ENCODE measurements around the gene SMAD7.

SMAD7 gene

GRCh38 chr18:48921305-48922225 lies 29.2 kb downstream of the SMAD7 start:
- Histone ChIP-seq H3K23ac (ENCODE audit: low read length) (no peak overlapping the region), H3K4ac (ENCODE audit: low read depth, low read length) (no peak overlapping the region), H2AK5ac (ENCODE audit: low read length) (no peak overlapping the region), H3K79me2 (ENCODE audit: control insufficient read depth, insufficient read depth, low read length) (peaks cover 71% of the 10 kb centered on the region), H3K4me1 (ENCODE audit: control insufficient read depth, low read depth, low read length) (peaks cover 9% of the 10 kb centered on the region), H3K79me1 (ENCODE audit: low read length) (peaks cover 24% of the 10 kb centered on the region), H3K36me3 (ENCODE audit: control insufficient read depth, insufficient read depth, low read length) (peaks cover 14% of the 10 kb centered on the region), H2BK5ac (ENCODE audit: low read length) (no peak overlapping the region), H2BK15ac (replicated peaks; ENCODE audit: low read depth) (no peak overlapping the region), H3K27ac (ENCODE audit: low read depth, low read length) (no peak overlapping the region), H3K4me3 (ENCODE audit: low read length) (no peak overlapping the region), H2BK120ac (ENCODE audit: low read depth, low read length) (no peak overlapping the region), H3K56ac (ENCODE audit: low read length) (no peak overlapping the region), H4K5ac (ENCODE audit: low read length) (no peak overlapping the region), H3K9ac (ENCODE audit: low read length) (no peak overlapping the region), H3K27me3 (ENCODE audit: insufficient read depth, low read length, poor library complexity) (no peaks in the 10 kb centered on the region), H3K18ac (ENCODE audit: low read length) (no peak overlapping the region), H3K4me2 (ENCODE audit: low read length) (no peak overlapping the region), H4K8ac (ENCODE audit: low read depth, low read length) (no peak overlapping the region)
- DNase-seq = no peak
- WGBS (ENCODE audit: extremely low coverage, insufficient coverage, low lambda C conversion rate) = no CpG with 5 or more reads among the region's 34 CpGs

GRCh38 chr18:48920408-48921038 lies 30.2 kb downstream of the SMAD7 start:
- Histone ChIP-seq H2BK5ac (ENCODE audit: low read length) (no peak overlapping the region), H2AK5ac (ENCODE audit: low read length) (no peak overlapping the region), H4K5ac (ENCODE audit: low read length) (no peak overlapping the region), H3K27me3 (ENCODE audit: insufficient read depth, low read length, poor library complexity) (no peaks in the 10 kb centered on the region), H2BK120ac (ENCODE audit: low read depth, low read length) (no peak overlapping the region), H3K4me2 (ENCODE audit: low read length) (no peak overlapping the region), H4K8ac (ENCODE audit: low read depth, low read length) (no peak overlapping the region), H3K27ac (ENCODE audit: low read depth, low read length) (no peak overlapping the region), H2BK15ac (replicated peaks; ENCODE audit: low read depth) (no peak overlapping the region), H3K23ac (ENCODE audit: low read length) (no peak overlapping the region), H3K4me1 (ENCODE audit: control insufficient read depth, low read depth, low read length) (peaks cover 3% of the 10 kb centered on the region), H3K79me2 (ENCODE audit: control insufficient read depth, insufficient read depth, low read length) (peaks cover 62% of the 10 kb centered on the region), H3K4ac (ENCODE audit: low read depth, low read length) (no peak overlapping the region), H3K36me3 (ENCODE audit: control insufficient read depth, insufficient read depth, low read length) (peaks cover 12% of the 10 kb centered on the region), H3K9ac (ENCODE audit: low read length) (no peak overlapping the region), H3K18ac (ENCODE audit: low read length) (no peak overlapping the region), H3K79me1 (ENCODE audit: low read length) (peaks cover 24% of the 10 kb centered on the region), H3K56ac (ENCODE audit: low read length) (no peak overlapping the region), H3K4me3 (ENCODE audit: low read length) (no peak overlapping the region)
- peak; percentile 35 for DNase-seq
- no CpG with 5 or more reads among the region's 16 CpGs for WGBS (ENCODE audit: extremely low coverage, insufficient coverage, low lambda C conversion rate)

GRCh38 chr18:48919547-48919946 lies 31.2 kb downstream of the SMAD7 start:
- DNase-seq = peak; percentile 11
- Histone ChIP-seq H3K4ac (ENCODE audit: low read depth, low read length) (no peak overlapping the region), H4K8ac (ENCODE audit: low read depth, low read length) (no peak overlapping the region), H3K79me2 (ENCODE audit: control insufficient read depth, insufficient read depth, low read length) (peaks cover 52% of the 10 kb centered on the region), H2AK5ac (ENCODE audit: low read length) (no peak overlapping the region), H3K4me1 (ENCODE audit: control insufficient read depth, low read depth, low read length) (peaks cover 2% of the 10 kb centered on the region), H3K4me3 (ENCODE audit: low read length) (no peak overlapping the region), H2BK5ac (ENCODE audit: low read length) (no peak overlapping the region), H3K18ac (ENCODE audit: low read length) (no peak overlapping the region), H3K36me3 (ENCODE audit: control insufficient read depth, insufficient read depth, low read length) (peaks cover 12% of the 10 kb centered on the region), H2BK120ac (ENCODE audit: low read depth, low read length) (no peak overlapping the region), H4K5ac (ENCODE audit: low read length) (no peak overlapping the region), H2BK15ac (replicated peaks; ENCODE audit: low read depth) (no peak overlapping the region), H3K9ac (ENCODE audit: low read length) (no peak overlapping the region), H3K4me2 (ENCODE audit: low read length) (no peak overlapping the region), H3K27ac (ENCODE audit: low read depth, low read length) (no peak overlapping the region), H3K23ac (ENCODE audit: low read length) (no peak overlapping the region), H3K27me3 (ENCODE audit: insufficient read depth, low read length, poor library complexity) (no peaks in the 10 kb centered on the region), H3K56ac (ENCODE audit: low read length) (no peak overlapping the region), H3K79me1 (ENCODE audit: low read length) (peaks cover 24% of the 10 kb centered on the region)
- no CpG with 5 or more reads among the region's 3 CpGs for WGBS (ENCODE audit: extremely low coverage, insufficient coverage, low lambda C conversion rate)

GRCh38 chr18:48918660-48919456 lies 31.9 kb downstream of the SMAD7 start:
- Histone ChIP-seq H3K27me3 (ENCODE audit: insufficient read depth, low read length, poor library complexity) (no peaks in the 10 kb centered on the region), H3K4me1 (ENCODE audit: control insufficient read depth, low read depth, low read length) (peaks cover 2% of the 10 kb centered on the region), H2BK15ac (replicated peaks; ENCODE audit: low read depth) (no peak overlapping the region), H3K79me2 (ENCODE audit: control insufficient read depth, insufficient read depth, low read length) (peaks cover 46% of the 10 kb centered on the region), H2BK5ac (ENCODE audit: low read length) (no peak overlapping the region), H3K4me3 (ENCODE audit: low read length) (no peak overlapping the region), H3K4ac (ENCODE audit: low read depth, low read length) (no peak overlapping the region), H3K18ac (ENCODE audit: low read length) (no peak overlapping the region), H3K56ac (ENCODE audit: low read length) (no peak overlapping the region), H4K5ac (ENCODE audit: low read length) (no peak overlapping the region), H2AK5ac (ENCODE audit: low read length) (no peak overlapping the region), H3K27ac (ENCODE audit: low read depth, low read length) (no peak overlapping the region), H3K23ac (ENCODE audit: low read length) (no peak overlapping the region), H2BK120ac (ENCODE audit: low read depth, low read length) (no peak overlapping the region), H3K4me2 (ENCODE audit: low read length) (no peak overlapping the region), H4K8ac (ENCODE audit: low read depth, low read length) (no peak overlapping the region), H3K36me3 (ENCODE audit: control insufficient read depth, insufficient read depth, low read length) (peaks cover 12% of the 10 kb centered on the region), H3K79me1 (ENCODE audit: low read length) (peaks cover 24% of the 10 kb centered on the region), H3K9ac (ENCODE audit: low read length) (no peak overlapping the region)
- no CpG with 5 or more reads among the region's 9 CpGs for WGBS (ENCODE audit: extremely low coverage, insufficient coverage, low lambda C conversion rate)
- DNase-seq = peak; percentile 15

- Histone ChIP-seq H3K4ac (ENCODE audit: low read depth, low read length) (no peak overlapping the region), H3K79me1 (ENCODE audit: low read length) (peaks cover 24% of the 10 kb centered on the region), H2BK15ac (replicated peaks; ENCODE audit: low read depth) (no peak overlapping the region), H2BK120ac (ENCODE audit: low read depth, low read length) (no peak overlapping the region), H2BK5ac (ENCODE audit: low read length) (no peak overlapping the region), H4K5ac (ENCODE audit: low read length) (no peak overlapping the region), H3K36me3 (ENCODE audit: control insufficient read depth, insufficient read depth, low read length) (peaks cover 12% of the 10 kb centered on the region), H3K18ac (ENCODE audit: low read length) (no peak overlapping the region), H3K4me3 (ENCODE audit: low read length) (no peak overlapping the region), H3K56ac (ENCODE audit: low read length) (no peak overlapping the region), H3K4me2 (ENCODE audit: low read length) (no peak overlapping the region), H2AK5ac (ENCODE audit: low read length) (no peak overlapping the region), H3K27me3 (ENCODE audit: insufficient read depth, low read length, poor library complexity) (no peaks in the 10 kb centered on the region), H3K27ac (ENCODE audit: low read depth, low read length) (no peak overlapping the region), H3K9ac (ENCODE audit: low read length) (no peak overlapping the region), H3K79me2 (ENCODE audit: control insufficient read depth, insufficient read depth, low read length) (peaks cover 36% of the 10 kb centered on the region), H3K23ac (ENCODE audit: low read length) (no peak overlapping the region), H3K4me1 (ENCODE audit: control insufficient read depth, low read depth, low read length) (peaks cover 2% of the 10 kb centered on the region), H4K8ac (ENCODE audit: low read depth, low read length) (no peak overlapping the region)
- WGBS (ENCODE audit: extremely low coverage, insufficient coverage, low lambda C conversion rate) = no CpG with 5 or more reads among the region's 26 CpGs
- DNase-seq = no peak
These were observed 32.9 kb downstream of the SMAD7 start for GRCh38 chr18:48917579-48918517.
